H1 (cell line): Measurements from ENCODE around the gene ERAS. TPM values are rescaled to one million over a fixed set of nuclear protein-coding genes. Genes with fewer than 3 reads are reported as not detected.

Experiments
- ASH2L ChIP-seq: fragments of 200-600, 300-600 bp; sonication (generic); IDR thresholded peaks from one replicate; pipeline ENCODE4 v1.7.1; 2017; ENCODE audit warnings: low read length
- EGR1 ChIP-seq: IDR thresholded peaks from 2 replicates; pipeline ENCODE4 v1.6.1; 2011; ENCODE audit warnings: low read depth, low read length, borderline replicate concordance
- NANOG ChIP-seq: IDR thresholded peaks from 2 replicates; pipeline ENCODE4 v1.6.1; 2011; ENCODE audit warnings: low read length, low read depth, mild to moderate bottlenecking, inconsistent platforms; ENCODE audit not compliant: insufficient read depth, poor library complexity, severe bottlenecking
- NRF1 ChIP-seq: IDR thresholded peaks from 2 replicates; pipeline ENCODE4 v1.6.1; 2011; ENCODE audit warnings: mild to moderate bottlenecking, low read depth, low read length, improper control_type of control experiment
- SUZ12 ChIP-seq: fragments of 200-600 bp; sonication (generic); IDR thresholded peaks from 2 replicates; pipeline ENCODE4 v1.6.1; 2012; ENCODE audit warnings: mild to moderate bottlenecking, inconsistent platforms, low read length, moderate library complexity, mixed read lengths
- TBP ChIP-seq: IDR thresholded peaks from 2 replicates; pipeline ENCODE4 v1.6.1; 2011; ENCODE audit warnings: low read depth, low read length, improper control_type of control experiment
- polyA plus RNA-seq, 7 experiments: library from polyadenylated mRNA; depleted of rRNA in 3 of 7; stranded (reverse) in 5 of 7; unstranded in 2 of 7; fragments of >200 nt in 5 of 7; fragments of 200-250 nt in 2 of 7; gene quantifications; 1 replicate in 5 of 7; 2 replicates in 1 of 7; 4 replicates in 1 of 7; pipeline versions ENCODE4 v1.2.1 to v1.2.3, GENCODE V29; 2011 to 2013; ENCODE audit warnings: missing spikeins in 2 of 7, mixed read lengths in 2 of 7
- total RNA-seq: library from RNA; stranded (reverse); fragmentation: NEBNext Ultra II Directional; extraction: Animal tissue kit (Norgen Biotek cat#: 25700); gene quantifications from 2 replicates; pipeline ENCODE4 v1.2.1, GENCODE V29; 2021

ERAS gene
- total and polyA plus RNA-seq, 2 of the 8 experiments (the other 6 are each of a cell fraction or from before 2014, with no cell fraction given): 0.70 TPM; not detected in 1

DNA sequence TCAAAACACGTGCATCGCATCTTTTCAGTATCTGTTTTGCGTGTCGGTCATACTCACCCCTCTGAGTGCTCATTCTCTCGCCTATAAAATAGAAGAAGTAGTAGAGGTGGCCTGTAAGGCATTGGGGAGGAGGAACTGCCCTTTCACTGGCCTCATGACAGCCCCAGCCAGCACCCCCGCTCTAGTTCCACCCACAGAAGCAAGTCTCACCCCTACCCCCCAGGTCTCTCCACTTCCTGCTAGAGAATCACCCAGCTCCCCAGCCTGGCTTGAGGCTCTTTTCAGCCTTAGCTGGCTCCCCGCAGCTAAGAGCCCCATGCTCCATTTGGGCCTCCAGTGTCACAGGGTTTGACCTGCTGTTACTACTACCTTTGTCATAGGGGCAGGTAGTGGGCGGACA lies 12.7 kb upstream of the ERAS start (continued):
- TF ChIP-seq NANOG: no peak
- no peak for TF ChIP-seq TBP
- TF ChIP-seq SUZ12: no peak
- TF ChIP-seq NRF1: no peak
- no peak for TF ChIP-seq ASH2L
- no peak for TF ChIP-seq EGR1
- TF ChIP-seq, all 59 proteins: peak for 0
